Measurements from ENCODE around the gene WDR53. TPM values are rescaled to one million over a fixed set of nuclear protein-coding genes. Genes with fewer than 3 reads are reported as not detected.

The WDR53 gene
- total and polyA plus RNA-seq, 9 of the 15 experiments (the other 6 are each of a cell fraction or from before 2014, with no cell fraction given), result 13.0 to 34.5 (median 20.9) TPM

- TF ChIP-seq GMEB1 (CRISPR knock-in tag; IDR thresholded peaks at IDR 0.05) (peak; percentile 91), ERF (CRISPR knock-in tag; IDR thresholded peaks at IDR 0.05) (0 out of 2 replicates have a peak, but pooled peaks have one; percentile 53), ZNF280A (IDR thresholded peaks at IDR 0.05; ENCODE audit: low read depth, partially characterized antibody) (no peak), POLR2B (IDR thresholded peaks at IDR 0.05; ENCODE audit: low read depth, partially characterized antibody) (peak; percentile 90), FOXP4 (CRISPR knock-in tag; IDR thresholded peaks at IDR 0.05; ENCODE audit: borderline replicate concordance) (peak; percentile 87; the same call in 1 of the 2 replicates), MAFG (tag; conservative IDR thresholded peaks at IDR 0.05) (no peak), ZKSCAN1 (IDR thresholded peaks at IDR 0.05; ENCODE audit: low read depth, low read length) (no peak), ZNF76 (CRISPR knock-in tag; IDR thresholded peaks at IDR 0.05; ENCODE audit: borderline replicate concordance) (no peak), ZNF316 (IDR thresholded peaks at IDR 0.05) (0 out of 2 replicates have a peak, but pooled peaks have one; percentile 19), SREBF2 (CRISPR knock-in tag; IDR thresholded peaks at IDR 0.05) (no peak), SP1 (CRISPR knock-in tag; IDR thresholded peaks at IDR 0.05) (peak; percentile 90), ZBED1 (IDR thresholded peaks at IDR 0.05) (peak; percentile 90), CHCHD3 (CRISPR knock-in tag; IDR thresholded peaks at IDR 0.05) (no peak), FOSL1 (tag; conservative IDR thresholded peaks at IDR 0.05) (peak; percentile 49)
- TF ChIP-seq, protein P1, sequence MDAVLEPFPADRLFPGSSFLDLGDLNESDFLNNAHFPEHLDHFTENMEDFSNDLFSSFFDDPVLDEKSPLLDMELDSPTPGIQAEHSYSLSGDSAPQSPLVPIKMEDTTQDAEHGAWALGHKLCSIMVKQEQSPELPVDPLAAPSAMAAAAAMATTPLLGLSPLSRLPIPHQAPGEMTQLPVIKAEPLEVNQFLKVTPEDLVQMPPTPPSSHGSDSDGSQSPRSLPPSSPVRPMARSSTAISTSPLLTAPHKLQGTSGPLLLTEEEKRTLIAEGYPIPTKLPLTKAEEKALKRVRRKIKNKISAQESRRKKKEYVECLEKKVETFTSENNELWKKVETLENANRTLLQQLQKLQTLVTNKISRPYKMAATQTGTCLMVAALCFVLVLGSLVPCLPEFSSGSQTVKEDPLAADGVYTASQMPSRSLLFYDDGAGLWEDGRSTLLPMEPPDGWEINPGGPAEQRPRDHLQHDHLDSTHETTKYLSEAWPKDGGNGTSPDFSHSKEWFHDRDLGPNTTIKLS (IDR thresholded peaks at IDR 0.05; ENCODE audit: borderline replicate concordance, low read depth), result peak; percentile 57; the same call in 1 of the 2 replicates
Measured at GRCh38 chr3:196568246-196569002, at the start of gene WDR53, which contains the start of gene FBXO45 (continued).
